ENCODE results near the gene GRB7.

The GRB7 gene

GRCh38 chr17:39767147-39767546 lies 29.4 kb downstream of the GRB7 start:
- no peaks in the 10 kb centered on the region for H3K9me2 ChIP-seq (replicated peaks; ENCODE audit: insufficient read depth, low read length)
- H3K9me3 ChIP-seq (ENCODE audit: insufficient read depth, low read length): no peaks in the 10 kb centered on the region
- peak overlapping the region; percentile 58 for H3K27ac ChIP-seq (ENCODE audit: low read depth, low read length)
- TF ChIP-seq EZH2phosphoT487 (conservative IDR thresholded peaks at IDR 0.05; ENCODE audit: low read length) (no peak), CTCF (IDR thresholded peaks at IDR 0.05; ENCODE audit: insufficient read depth, low read length, poor library complexity, severe bottlenecking) (no peak)
- peaks cover 57% of the 10 kb centered on the region for H3F3A ChIP-seq (ENCODE audit: insufficient read depth)
- H2AFZ ChIP-seq (ENCODE audit: low read depth, low read length, severe bottlenecking): no peak overlapping the region
- peaks cover 39% of the 10 kb centered on the region for H3K36me3 ChIP-seq (ENCODE audit: low read length)
- H3K27me3 ChIP-seq (ENCODE audit: low read length): no peaks in the 10 kb centered on the region
- no peak overlapping the region for H3K9ac ChIP-seq (ENCODE audit: low read length)
- H3K4me2 ChIP-seq (ENCODE audit: low read depth, low read length, poor library complexity, severe bottlenecking): peak overlapping the region; percentile 2
- no peaks in the 10 kb centered on the region for H4K20me1 ChIP-seq (ENCODE audit: low read depth, low read length)
- H3K79me2 ChIP-seq (ENCODE audit: insufficient read depth, low read length): peaks cover 81% of the 10 kb centered on the region
- no peak overlapping the region for H3K4me3 ChIP-seq (ENCODE audit: insufficient read depth, low read length, poor library complexity, severe bottlenecking)

DNA sequence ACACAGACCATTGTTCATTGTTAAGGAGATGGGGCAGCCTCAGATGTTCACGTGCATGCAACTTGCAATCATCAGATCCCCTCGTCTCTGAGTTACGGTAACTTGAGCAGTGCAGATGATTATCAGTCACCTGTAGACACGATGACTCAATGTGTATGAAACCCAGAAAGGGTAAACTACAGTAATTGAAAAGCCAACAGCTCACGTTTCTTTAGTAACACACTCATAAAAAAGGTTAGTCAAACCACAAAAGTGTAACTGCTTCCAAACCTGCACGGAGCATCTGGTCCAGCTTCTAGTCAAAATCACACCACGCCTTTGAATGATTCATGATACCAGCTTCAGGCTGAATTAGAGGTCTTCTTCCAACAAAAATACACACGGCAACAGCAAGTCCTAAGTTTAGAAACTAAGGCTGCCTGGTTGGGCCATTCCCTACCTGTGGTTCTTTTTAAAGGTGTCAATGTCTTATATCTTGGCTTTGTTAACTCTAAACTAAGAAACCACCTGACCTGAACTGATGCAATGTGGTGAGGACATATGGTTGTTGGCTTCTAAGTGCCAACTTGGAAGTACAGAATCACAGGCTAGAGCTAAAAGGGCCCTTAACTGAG lies 32.3 kb downstream of the GRB7 start:
- Histone ChIP-seq H3K4me3 (ENCODE audit: insufficient read depth, low read length, poor library complexity, severe bottlenecking) (no peak overlapping the region), H3K9ac (ENCODE audit: low read length) (peak overlapping the region; percentile 67), H3K27ac (ENCODE audit: low read depth, low read length) (peak overlapping the region; percentile 95), H4K20me1 (ENCODE audit: low read depth, low read length) (no peaks in the 10 kb centered on the region), H3K9me2 (replicated peaks; ENCODE audit: insufficient read depth, low read length) (no peaks in the 10 kb centered on the region), H3K79me2 (ENCODE audit: insufficient read depth, low read length) (peaks cover 99% of the 10 kb centered on the region), H3F3A (ENCODE audit: insufficient read depth) (peaks cover 72% of the 10 kb centered on the region), H3K27me3 (ENCODE audit: low read length) (no peaks in the 10 kb centered on the region), H2AFZ (ENCODE audit: low read depth, low read length, severe bottlenecking) (no peak overlapping the region), H3K4me2 (ENCODE audit: low read depth, low read length, poor library complexity, severe bottlenecking) (peak overlapping the region; percentile 97), H3K36me3 (ENCODE audit: low read length) (peaks cover 41% of the 10 kb centered on the region), H3K9me3 (ENCODE audit: insufficient read depth, low read length) (no peaks in the 10 kb centered on the region)
- TF ChIP-seq CTCF (IDR thresholded peaks at IDR 0.05; ENCODE audit: insufficient read depth, low read length, poor library complexity, severe bottlenecking): no peak
- no peak for TF ChIP-seq EZH2phosphoT487 (conservative IDR thresholded peaks at IDR 0.05; ENCODE audit: low read length)

DNA sequence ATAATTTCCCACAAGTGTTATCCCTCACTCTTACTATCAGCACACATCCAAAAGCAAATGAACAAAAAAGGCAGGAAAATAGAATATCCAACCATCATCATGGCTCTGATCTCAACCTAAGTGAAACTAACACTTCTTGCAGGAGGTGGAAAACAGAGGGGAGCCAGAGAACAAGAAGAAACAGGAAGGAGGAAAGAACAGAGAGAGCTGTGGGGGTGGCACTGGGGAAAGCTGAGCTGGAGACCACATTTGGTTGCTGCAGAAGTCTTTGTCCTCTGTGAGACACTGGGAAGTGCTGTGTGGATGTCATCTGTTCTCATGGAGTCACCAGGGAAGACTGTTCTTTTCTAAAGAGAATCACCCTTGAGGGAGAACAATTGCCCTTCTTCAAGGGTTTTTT lies 34.7 kb downstream of the GRB7 start:
- Histone ChIP-seq H3K9me3 (ENCODE audit: insufficient read depth, low read length) (no peaks in the 10 kb centered on the region), H3F3A (ENCODE audit: insufficient read depth) (peaks cover 84% of the 10 kb centered on the region), H3K9ac (ENCODE audit: low read length) (peak overlapping the region; percentile 67), H3K79me2 (ENCODE audit: insufficient read depth, low read length) (peaks cover 99% of the 10 kb centered on the region), H3K27ac (ENCODE audit: low read depth, low read length) (peak overlapping the region; percentile 95), H4K20me1 (ENCODE audit: low read depth, low read length) (no peaks in the 10 kb centered on the region), H3K4me2 (ENCODE audit: low read depth, low read length, poor library complexity, severe bottlenecking) (peak overlapping the region; percentile 97), H3K27me3 (ENCODE audit: low read length) (no peaks in the 10 kb centered on the region), H2AFZ (ENCODE audit: low read depth, low read length, severe bottlenecking) (no peak overlapping the region), H3K36me3 (ENCODE audit: low read length) (peaks cover 32% of the 10 kb centered on the region), H3K4me3 (ENCODE audit: insufficient read depth, low read length, poor library complexity, severe bottlenecking) (no peak overlapping the region), H3K9me2 (replicated peaks; ENCODE audit: insufficient read depth, low read length) (no peaks in the 10 kb centered on the region)
- TF ChIP-seq EZH2phosphoT487 (conservative IDR thresholded peaks at IDR 0.05; ENCODE audit: low read length): no peak
- no peak for TF ChIP-seq CTCF (IDR thresholded peaks at IDR 0.05; ENCODE audit: insufficient read depth, low read length, poor library complexity, severe bottlenecking)
